ENCODE results near the gene BTF3. TPM values are rescaled to one million over a fixed set of nuclear protein-coding genes. Genes with fewer than 3 reads are reported as not detected.

BTF3 gene
- total and polyA plus RNA-seq, 9 of the 15 experiments (the other 6 are each of a cell fraction or from before 2014, with no cell fraction given) = 534 to 1,637 (median 848) TPM

- TF ChIP-seq RBBP5 (IDR thresholded peaks at IDR 0.05; ENCODE audit: borderline replicate concordance, insufficient read depth, low read length, poor library complexity, severe bottlenecking) (no peak), NBN (IDR thresholded peaks at IDR 0.05; ENCODE audit: low read depth) (0 out of 2 replicates have a peak, but pooled peaks have one; percentile 53), ESRRB (CRISPR knock-in tag; IDR thresholded peaks at IDR 0.05; ENCODE audit: borderline replicate concordance) (no peak), ZNF431 (CRISPR knock-in tag; IDR thresholded peaks at IDR 0.05) (no peak), JUNB (CRISPR knock-in tag; conservative IDR thresholded peaks at IDR 0.05) (no peak), ZBTB12 (CRISPR knock-in tag; IDR thresholded peaks at IDR 0.05) (0 out of 2 replicates have a peak, but pooled peaks have one; percentile 28), RREB1 (CRISPR knock-in tag; IDR thresholded peaks at IDR 0.05) (no peak), NCOR1 (IDR thresholded peaks at IDR 0.05) (peak; percentile 85), ZNF699 (CRISPR knock-in tag; IDR thresholded peaks at IDR 0.05; ENCODE audit: insufficient replicate concordance) (no peak), FOXJ2 (tag; IDR thresholded peaks at IDR 0.05) (no peak), SREBF2 (CRISPR knock-in tag; IDR thresholded peaks at IDR 0.05) (no peak), ZNF668 (CRISPR knock-in tag; IDR thresholded peaks at IDR 0.05) (no peak), MCM5 (IDR thresholded peaks at IDR 0.05; ENCODE audit: low read depth) (no peak), UBTF (IDR thresholded peaks at IDR 0.05; ENCODE audit: borderline replicate concordance in 1 of 2, low read depth in 2 of 2, low read length in 2 of 2) (no peak), ZNF3 (CRISPR knock-in tag; IDR thresholded peaks at IDR 0.05) (no peak), HDAC8 (tag; IDR thresholded peaks at IDR 0.05) (no peak), CHD1 (IDR thresholded peaks at IDR 0.05; ENCODE audit: low read length) (no peak), FOS (IDR thresholded peaks at IDR 0.05; ENCODE audit: extremely low read depth, insufficient read length) (no peak)
- TF ChIP-seq, protein P1, sequence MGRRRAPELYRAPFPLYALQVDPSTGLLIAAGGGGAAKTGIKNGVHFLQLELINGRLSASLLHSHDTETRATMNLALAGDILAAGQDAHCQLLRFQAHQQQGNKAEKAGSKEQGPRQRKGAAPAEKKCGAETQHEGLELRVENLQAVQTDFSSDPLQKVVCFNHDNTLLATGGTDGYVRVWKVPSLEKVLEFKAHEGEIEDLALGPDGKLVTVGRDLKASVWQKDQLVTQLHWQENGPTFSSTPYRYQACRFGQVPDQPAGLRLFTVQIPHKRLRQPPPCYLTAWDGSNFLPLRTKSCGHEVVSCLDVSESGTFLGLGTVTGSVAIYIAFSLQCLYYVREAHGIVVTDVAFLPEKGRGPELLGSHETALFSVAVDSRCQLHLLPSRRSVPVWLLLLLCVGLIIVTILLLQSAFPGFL (CRISPR knock-in tag; IDR thresholded peaks at IDR 0.05) = no peak
Measured at GRCh38 chr5:73488806-73489205, 9.4 kb upstream of the BTF3 start (continued).
